HG02763 (cell line): ENCODE measurements around the gene TMEM60.
"Not testable (repeated sequence)": the region's sequence is repeated elsewhere in the genome, so short reads cannot be mapped to it uniquely, and the experiment has no call there.

Source experiments
- ATAC-seq: cut with Tn5 transposase; IDR thresholded peaks from one replicate; pipeline ENCODE4 v1.9.1; 2021; ENCODE audit warnings: mild to moderate bottlenecking, moderate library complexity; ENCODE audit not compliant: unreplicated experiment

TMEM60 gene

GRCh38 chr7:77812290-77812685, 14.1 kb upstream of the TMEM60 start:
- no peak for ATAC-seq

GRCh38 chr7:77811516-77812289, 13.5 kb upstream of the TMEM60 start:
- ATAC-seq: no peak

GRCh38 chr7:77808517-77808916, 10.3 kb upstream of the TMEM60 start:
- no peak for ATAC-seq

GRCh38 chr7:77806425-77806824, 8.2 kb upstream of the TMEM60 start:
- ATAC-seq: no peak

GRCh38 chr7:77802557-77803405, 4.5 kb upstream of the TMEM60 start:
- no peak for ATAC-seq

- no peak for ATAC-seq
Measured at GRCh38 chr7:77800730-77801129, 2.5 kb upstream of the TMEM60 start.

- peak; percentile 11 for ATAC-seq
Measured at GRCh38 chr7:77800158-77800557, 1.9 kb upstream of the TMEM60 start.

GRCh38 chr7:77799078-77799964, 1.1 kb upstream of the TMEM60 start:
- no peak for ATAC-seq

- peak; percentile 16 for ATAC-seq
Measured at GRCh38 chr7:77797734-77798393, 370 bp downstream of the TMEM60 start.

- no peak for ATAC-seq
Measured at GRCh38 chr7:77796960-77797359, 1.3 kb downstream of the TMEM60 start.

GRCh38 chr7:77796109-77796508, 2.1 kb downstream of the TMEM60 start:
- ATAC-seq: no peak

- no peak for ATAC-seq
Measured at GRCh38 chr7:77794000-77794399, 4.2 kb downstream of the TMEM60 start.

- ATAC-seq: no peak
Measured at GRCh38 chr7:77791956-77792355, 6.3 kb downstream of the TMEM60 start.

GRCh38 chr7:77791336-77791735, 6.9 kb downstream of the TMEM60 start:
- no peak for ATAC-seq

- no peak for ATAC-seq
Measured at GRCh38 chr7:77788327-77788902, 9.8 kb downstream of the TMEM60 start.

- ATAC-seq: no peak
Measured at GRCh38 chr7:77786741-77787140, 11.5 kb downstream of the TMEM60 start.

- ATAC-seq: no peak
Measured at GRCh38 chr7:77786018-77786417, 12.2 kb downstream of the TMEM60 start.

GRCh38 chr7:77784426-77784825, 13.8 kb downstream of the TMEM60 start:
- ATAC-seq: not testable (repeated sequence)

- no peak for ATAC-seq
Measured at GRCh38 chr7:77783545-77783944, 14.7 kb downstream of the TMEM60 start.

GRCh38 chr7:77783111-77783510, 15.1 kb downstream of the TMEM60 start:
- no peak for ATAC-seq
